ENCODE measurements around the gene VPS33B.
A peak's percentile ranks its signal among the peaks of the same experiment; 100 is the strongest.
"Not testable (repeated sequence)": the region's sequence is repeated elsewhere in the genome, so short reads cannot be mapped to it uniquely, and the experiment has no call there.

VPS33B gene

DNA sequence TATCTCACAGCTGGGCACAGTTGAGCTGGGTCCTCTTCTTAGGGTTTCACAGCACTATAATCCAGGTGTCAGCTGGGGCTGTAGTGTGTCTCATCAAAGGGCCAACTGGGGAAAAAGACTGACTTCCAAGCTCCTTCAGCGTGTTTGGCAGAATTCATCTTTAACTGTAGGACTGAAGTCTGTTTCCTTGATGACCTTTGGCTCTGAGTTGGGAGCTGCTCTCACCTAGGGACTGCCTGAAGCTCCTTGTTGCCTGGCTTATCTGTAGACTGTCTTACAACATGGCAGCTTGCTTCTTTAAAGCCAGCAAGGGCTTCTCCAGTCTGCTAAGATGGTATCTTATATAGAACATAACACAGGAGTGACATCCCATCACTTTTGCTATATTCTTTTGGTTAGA lies 5.3 kb upstream of the VPS33B start:
- no peak for DNase-seq

DNA sequence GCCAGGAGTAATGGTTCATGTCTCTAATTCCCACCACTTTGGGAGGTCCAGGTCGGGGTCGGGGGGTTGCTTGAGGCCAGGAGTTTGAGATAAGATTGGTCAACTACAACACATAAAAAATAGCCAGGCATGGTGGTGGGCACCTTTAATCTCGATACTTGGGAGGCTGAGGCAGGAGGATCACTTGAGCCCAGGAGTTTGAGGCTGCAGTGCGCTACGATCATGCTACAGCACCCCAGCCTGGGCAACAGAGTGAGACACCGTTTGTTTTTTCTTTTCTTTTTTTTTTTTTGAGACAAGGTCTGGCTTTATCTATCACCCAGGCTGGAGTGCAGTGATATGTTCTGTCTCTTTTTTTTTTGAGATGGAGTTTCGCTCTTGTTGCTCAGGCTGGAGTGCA lies 1.3 kb upstream of the VPS33B start:
- no peak for DNase-seq

DNA sequence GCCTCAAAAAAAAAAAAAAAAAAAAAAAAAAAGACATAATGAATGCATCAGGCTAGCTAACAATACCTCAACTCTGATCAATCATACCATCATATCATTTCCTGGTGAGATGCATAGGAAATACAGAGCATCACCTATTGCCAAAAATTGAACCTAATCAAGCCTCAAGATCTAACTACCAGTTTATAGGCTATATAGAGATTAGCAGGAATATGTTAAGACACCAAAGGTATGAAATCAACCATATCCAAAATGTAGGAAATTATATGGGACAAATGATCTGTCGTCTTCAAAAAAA lies 387 bp upstream of the VPS33B start:
- no peak for DNase-seq

DNA sequence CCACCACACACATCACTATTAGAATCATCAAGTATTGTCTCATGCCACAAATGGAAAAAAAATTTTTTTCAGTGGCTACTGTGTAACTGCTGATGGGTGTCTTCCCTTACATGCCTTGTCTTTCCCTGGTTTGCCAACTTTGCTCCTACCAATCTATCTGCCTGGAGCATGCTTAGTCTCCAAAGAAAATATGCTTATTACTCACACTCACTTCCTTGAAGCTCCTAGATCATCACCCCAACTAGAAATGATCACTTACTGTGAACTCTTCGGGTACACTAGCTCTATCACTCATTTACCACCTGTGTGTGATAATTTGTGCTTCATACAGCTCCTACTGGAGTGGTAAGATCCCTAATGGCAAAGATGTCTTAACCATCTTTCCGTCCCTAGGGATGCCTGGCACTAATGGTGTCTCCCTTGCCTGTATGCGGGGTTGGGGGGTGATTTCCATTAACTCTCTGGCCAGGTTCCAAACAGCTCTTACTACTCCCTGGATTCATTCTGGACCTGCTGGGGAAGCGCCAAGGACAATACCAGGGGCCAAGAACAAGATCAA lies 799 bp downstream of the VPS33B start:
- DNase-seq, result no peak

DNA sequence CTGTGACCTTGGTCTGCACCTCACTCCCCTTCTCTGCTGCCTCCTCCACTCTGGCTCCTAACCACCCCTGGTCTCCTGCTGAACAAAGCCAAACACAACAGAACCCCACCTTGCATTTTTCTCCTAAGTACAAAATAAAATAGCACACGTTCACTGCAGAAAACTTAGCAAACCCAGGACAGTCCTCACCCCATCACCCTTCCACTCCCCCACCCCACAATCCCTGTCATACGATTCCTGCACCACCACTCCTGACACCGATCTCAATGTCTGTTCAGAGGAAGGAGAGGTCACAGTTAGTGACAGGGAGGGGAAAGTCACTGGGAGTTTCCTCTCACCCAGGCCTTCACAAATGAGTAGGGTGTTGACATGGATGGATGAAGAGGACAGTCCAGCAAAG lies 4.2 kb downstream of the VPS33B start:
- no peak for DNase-seq

DNA sequence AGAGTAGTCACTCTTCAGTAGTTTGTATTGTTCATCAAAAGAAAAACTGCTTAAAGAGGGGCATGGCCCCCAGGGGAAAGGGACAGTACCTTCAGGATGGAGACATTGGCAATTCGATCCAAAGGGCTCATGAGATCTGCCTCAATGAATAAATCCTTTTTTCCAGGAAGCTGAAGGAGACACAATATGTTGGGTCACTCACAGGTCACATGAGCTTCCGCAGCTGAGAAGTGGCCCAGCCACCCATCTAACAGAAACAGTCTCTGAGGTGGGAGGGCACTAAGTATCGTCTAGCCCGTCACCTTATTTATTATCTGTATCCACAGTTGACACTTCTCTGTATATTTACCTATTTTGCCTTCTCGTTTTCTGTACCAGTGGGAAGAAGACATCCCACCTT lies 4.7 kb downstream of the VPS33B start:
- no peak for DNase-seq

DNA sequence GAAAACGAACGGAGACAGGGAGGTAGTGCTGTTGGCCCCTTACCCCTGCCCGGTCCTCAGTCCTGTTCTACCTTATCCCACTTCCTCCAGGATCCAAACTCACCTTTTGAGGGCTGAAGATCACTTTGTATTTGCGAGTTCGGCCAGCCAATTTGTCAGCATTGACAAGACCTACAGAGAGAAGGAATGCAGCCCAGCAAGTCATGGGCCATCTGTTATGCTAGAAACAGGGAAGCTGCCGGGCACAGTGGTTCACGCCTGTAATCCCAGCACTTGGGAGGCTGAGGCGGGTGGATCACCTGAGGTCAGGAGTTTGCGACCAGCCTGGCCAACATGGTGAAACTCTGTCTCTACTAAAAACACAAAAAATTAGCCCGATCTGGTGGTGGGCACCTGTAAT lies 8.7 kb downstream of the VPS33B start:
- not testable (repeated sequence) for DNase-seq

DNA sequence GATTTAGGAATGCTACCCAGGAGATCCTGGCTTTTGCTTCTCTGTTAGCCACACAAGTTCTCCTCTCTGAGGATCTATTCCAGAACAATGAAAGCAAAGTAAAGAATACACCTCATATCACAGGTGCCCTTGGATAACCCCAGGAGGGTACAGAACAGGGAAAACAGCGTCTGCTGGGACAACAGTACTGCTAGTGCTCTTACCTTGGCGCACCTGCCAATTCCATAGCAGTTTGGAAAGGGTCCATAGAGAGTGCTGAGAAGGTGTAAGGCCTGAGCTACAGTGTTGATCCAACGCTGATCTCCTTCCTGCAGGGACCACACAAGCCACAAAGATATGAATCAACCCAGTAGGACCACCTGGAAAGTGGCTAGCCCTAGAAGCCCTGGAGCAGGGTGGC lies 15.1 kb downstream of the VPS33B start:
- DNase-seq, result no peak

DNA sequence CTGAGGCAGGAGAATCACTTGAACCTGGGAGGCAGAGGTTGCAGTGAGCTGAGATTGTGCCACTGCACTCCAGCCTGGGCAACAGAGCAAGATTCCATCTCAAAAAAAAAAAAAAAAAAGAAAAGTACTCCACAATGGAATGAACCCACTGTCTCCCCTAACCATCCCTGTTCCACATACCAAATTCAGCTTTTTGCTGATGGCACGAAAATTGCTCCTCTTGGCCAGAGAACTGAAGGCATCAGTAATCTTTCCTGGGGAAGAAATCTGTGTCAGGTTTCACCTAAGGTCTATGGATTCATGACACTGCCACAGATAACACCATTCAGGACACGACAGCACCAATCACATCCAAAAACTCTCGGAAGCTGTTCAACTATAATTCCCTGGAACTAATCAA lies 21.2 kb downstream of the VPS33B start:
- DNase-seq, result no peak

DNA sequence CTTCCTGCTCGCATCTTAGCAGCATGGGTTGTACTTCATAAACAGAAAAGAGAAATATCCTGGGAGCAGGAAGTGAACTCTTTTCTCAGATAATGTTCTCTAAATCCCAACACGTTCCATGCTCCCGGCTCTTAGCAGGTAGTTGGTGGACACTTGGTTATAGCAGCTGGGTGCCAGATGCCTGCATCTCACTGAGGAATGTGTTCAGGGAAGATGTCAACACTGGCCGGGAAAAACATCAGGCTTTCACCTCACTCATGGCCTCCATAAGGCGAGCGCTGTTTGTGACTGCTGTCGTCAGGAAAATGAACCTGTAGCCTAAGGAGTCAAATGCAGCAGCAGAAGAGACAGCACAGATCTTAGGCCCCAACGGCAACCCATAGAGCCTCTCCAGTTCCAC lies 23.7 kb downstream of the VPS33B start:
- DNase-seq, result no peak

DNA sequence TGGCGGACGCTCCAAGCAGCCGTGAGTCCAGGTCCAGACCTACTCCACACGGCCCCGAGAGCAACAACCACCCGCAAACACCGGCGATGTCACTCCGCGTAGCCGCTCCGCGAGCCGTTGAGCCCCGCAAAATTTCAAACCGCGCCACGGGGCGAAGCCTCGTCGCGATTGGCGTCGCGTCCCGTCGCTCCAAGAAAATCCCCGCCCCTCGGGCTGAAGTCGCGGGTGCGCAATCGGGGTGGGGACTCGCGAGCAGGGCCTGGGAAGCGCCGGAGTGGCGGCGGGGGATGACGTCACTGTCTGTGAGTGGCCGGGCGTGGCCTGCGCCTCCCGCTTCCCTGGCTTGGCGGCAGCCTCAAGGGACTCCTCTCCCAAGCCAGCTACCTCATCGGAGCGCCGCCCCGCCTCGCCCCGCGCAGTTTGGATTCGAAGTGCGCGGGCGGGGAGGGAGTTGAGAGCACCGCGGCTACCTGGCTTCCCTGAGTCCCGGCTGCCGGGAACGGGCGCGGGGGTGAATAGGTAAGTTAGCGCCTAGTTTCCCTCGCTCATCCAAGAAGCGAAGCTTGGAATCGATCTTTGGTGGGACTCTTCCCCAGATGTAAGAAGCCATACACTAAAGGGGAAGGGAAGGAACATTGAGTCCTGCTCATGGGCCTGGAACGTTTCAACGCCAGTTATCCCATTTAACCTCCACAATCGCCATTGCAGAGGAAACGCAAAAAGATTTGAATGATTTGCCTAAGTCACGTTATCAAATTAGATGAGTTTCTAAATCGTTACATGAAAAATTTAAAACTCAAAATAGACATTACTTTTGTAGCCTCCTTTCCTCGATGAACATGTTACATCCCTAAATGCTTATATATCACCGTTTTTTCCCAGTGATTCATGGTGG lies 27.7 kb downstream of the VPS33B start, which contains the start of gene PRC1:
TSS of gene PRC1 (minus strand) at position 119 of the 895 bp plus-strand sequence. CDS start at position 1, 118 bp downstream.
- DNase-seq, result peak; percentile 84

DNA sequence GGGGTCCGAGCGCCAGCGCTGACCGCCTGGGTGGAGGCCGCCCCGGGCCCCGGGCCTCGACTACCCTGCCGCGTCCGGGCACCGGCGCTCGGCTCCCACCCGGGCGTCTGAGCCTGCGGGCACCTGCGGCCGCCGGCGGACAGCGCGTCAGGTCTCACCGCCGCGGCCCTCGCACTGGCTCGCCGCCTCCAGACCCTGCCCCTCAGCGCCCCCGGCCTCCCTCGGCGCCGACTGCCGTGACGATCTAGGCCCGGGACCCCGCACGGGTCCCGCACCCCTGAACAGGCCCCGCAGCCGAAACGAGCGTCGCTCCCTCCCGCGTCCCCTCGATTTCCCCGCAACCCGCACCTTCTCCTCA lies 28.4 kb downstream of the VPS33B start:
- no peak for DNase-seq

DNA sequence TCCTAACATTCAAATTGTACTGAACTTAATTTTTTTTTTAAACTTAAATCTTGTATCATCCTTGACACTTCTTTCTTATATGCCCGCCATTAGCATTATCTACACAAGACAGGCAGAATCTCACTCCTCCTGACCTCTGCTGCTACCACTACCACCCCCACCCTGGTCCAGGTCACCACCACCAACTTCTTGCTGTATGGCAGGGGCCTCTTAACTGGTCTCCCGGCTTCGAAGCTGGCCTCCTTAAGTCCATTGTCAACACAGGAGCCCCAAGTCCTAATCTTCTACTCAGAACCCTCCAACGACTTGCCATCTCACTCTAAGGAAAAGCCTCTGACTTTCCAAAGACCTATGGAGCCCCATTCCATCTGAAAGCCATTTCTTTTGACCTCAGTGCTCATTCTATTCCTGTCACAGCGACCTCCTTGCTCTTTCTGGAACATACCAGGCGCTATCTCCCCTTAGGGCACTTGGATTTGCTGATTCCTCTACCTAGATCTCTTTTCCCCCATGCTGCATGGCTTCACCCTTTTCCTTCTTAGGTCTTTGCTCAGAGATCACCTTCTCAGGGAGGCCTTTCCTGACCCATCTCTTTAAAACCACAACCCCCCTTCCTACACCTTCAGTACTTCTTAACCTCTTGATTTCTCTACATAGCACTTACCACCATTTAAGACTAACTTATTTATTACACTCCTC lies 30.7 kb downstream of the VPS33B start:
- no peak for DNase-seq

DNA sequence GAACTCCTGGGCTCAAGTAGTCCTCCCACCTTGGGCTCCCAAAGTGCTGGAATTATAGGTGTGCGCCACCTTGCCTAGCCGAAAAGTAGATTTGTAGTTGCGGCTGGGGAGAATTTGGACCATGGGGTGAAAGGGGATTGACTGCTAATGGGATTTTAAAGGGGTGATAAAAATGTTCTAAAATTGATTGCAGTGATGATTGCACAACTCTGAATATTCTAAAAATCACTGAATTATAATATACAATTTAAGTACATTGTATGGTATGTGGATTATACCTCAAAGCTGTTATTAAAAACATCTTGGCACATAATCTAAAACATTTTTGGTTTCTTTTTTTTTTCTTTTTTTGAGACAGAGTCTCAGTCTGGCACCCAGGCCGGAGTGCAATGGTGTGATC lies 31.9 kb downstream of the VPS33B start:
- no peak for DNase-seq

DNA sequence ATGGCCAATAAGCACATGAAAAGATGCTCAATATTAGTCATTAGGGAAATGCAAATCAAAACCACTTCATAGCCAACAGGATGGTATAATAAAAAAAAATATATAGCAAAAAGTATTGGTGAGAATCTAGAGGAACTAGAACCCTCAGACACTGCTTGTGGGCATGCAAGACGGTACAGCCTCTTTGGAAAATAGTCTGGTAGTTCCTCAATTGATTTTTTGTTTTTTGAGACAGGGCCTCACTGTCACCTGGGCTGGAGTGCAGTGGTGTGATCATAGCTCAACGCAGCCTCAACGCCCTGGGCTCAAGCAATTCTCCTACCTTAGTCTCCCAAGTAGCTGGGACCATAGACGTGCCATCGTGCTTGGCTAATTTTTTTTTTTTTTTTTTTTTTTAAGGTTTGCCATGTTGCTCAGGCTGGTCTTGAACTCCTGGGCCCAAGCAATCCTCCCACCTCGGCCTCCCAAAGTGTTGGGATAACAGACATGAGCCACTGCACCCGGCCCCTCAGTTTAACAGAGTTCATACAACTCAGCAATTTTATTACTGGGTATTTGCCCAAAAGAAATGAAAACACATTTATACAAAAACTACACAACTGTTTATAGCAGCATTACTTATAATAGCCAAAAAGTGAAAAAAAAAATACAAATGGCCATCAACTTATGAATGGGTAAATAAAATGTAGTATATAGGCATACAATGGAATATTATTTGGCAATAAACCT lies 33.2 kb downstream of the VPS33B start:
- DNase-seq, result no peak

DNA sequence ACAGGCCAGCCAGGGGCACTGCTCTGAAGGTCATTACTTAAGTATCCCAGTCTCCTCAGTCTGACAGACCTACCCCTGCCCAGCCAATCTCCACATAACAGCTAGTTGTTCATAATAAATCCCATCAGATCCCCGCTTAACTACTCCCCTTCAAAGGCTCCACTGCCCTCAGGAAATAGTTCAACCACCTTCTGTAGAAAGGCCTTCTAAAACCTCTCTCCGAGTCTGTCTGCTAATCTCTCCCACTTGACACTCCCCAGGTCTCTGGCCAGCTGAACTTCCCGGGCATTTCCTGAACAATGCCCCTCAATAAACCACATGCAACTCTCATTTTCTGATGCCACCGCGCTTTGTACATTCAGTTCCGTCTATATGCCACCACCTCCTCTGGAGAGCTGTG lies 34.1 kb downstream of the VPS33B start:
- no peak for DNase-seq

DNA sequence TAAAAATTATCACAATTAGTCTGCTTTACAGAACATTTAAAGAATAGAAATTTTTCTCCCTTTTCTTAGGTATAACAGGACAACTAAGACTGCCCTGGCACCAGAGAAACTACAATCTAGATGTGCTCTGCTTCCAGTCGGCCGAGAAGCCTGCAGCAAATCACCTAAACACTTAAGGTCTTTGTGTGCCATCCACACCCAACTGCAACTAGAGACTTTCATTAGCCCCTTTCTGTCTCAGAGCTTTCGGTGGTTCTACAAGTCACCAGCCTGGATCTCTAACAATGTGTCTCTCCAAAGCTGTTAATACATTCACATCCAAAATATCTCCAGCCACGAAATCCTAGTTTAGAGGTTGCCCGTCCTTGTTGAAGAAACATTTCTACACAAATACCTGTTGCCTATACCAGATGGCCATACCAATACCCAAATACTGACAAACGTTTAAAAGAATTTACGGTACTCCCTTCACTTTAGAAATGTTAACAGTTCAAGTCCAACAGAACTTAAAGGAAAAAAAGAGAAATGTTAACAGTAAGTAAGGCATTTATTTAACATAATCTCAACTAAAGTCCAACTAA lies 34.7 kb downstream of the VPS33B start:
- DNase-seq, result no peak

DNA sequence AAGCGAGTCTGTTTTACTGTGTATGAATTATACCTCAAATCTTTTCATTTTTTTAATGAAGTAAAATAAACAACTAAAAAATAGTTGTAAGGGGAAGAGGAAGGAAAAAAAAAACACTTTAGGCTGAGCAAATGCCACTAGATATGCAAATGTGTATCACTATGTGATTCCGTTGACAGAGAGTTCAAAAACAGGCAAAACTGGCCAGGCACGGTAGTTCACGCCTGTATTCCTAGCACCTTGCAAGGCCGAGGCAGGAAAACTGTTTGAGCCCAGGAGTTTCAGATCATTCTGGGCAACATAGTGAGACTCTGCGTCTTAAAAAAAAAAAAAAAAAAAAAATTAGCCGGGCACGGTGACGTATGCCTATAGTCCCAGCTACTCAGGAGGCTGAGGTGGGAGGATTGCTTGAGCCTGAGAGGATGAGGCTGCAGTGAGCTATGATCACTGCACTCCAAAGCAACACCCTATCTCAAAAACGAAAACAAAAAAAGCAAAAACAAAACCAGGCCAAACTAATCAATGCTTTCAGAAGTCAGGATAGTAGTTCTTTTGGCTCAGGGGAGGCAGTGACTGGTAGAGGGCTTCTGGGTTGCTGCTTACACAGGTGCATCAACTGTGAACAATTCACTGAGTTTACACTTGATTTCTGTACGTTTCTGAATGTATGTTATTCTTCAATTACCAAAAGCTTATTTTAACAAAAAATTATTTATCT lies 35.4 kb downstream of the VPS33B start:
- no peak for DNase-seq

DNA sequence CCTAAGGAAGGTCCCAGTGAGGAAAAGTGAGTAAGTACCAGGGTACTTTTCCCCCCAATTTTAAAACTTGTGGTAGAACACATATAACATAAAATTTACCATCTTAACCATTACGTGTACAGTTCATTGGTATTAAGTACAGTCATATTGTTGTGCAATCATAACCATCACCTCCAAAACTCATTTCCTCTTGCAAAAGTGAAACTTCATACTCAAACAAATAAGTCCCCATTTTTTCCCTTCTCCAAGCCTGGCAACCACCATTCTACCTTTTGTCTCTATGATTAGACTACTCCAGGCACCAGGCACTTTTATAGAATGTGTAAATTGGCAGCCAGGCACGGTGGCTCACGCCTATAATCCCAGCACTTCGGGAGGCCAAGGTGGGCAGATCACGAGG lies 40.3 kb downstream of the VPS33B start:
- DNase-seq, result no peak

DNA sequence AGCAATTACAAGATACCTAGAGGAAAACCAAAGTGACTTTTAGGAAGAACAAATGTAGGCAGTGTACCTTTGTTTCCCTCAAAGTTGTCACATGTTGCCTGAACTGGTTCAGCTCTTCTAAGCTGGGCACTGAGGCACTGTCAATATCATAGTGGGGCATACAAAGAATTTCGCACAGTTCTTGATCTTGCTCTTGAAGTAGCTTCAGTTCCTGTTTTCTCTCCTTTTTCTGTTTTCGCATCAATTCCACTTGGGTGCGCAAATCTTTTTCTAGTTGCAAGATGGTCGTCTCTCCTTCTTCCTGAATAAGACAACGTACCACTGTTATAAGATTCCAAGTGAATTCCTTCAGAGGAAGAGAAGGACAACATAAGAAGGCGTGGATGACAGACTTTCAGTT lies 40.7 kb downstream of the VPS33B start:
- no peak for DNase-seq

DNA sequence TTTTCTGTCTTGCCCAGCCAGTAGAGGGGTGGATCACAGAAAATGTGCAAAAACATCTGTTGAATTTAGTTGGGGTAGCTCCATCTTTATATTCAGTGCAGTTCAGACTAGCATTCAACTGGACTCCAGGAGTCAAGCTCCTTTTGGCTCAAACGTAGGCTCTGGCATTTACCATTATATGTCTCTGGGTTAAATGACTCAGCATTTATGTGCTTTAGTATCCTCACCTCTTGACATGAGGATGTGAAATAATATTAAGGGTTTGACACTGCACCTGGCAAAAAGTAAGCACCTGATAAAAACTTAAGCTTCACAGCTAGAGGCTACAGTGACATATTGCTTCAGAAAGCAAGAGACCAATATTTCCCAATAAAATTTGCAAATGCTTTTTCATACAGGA lies 42.8 kb downstream of the VPS33B start:
- no peak for DNase-seq

DNA sequence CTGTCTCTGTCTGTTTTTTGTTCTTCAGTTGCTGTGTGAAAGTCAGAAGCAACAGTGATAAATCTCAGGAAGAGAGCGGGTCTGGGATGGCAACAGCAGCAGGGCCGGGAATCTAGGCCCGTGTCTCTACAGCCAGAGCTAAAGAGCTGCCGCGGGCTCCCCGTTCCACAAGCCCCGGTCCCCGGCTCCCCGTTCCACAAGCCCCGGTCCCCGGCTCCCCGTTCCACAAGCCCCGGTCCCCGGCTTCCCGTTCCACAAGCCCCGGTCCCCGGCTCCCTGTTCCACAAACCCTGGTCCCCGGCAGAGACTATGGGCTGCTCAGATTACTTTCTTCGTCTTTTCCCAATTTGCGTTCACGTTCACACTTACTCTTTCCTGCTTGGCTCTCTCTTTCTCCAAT lies 48.2 kb downstream of the VPS33B start:
- DNase-seq, result no peak

DNA sequence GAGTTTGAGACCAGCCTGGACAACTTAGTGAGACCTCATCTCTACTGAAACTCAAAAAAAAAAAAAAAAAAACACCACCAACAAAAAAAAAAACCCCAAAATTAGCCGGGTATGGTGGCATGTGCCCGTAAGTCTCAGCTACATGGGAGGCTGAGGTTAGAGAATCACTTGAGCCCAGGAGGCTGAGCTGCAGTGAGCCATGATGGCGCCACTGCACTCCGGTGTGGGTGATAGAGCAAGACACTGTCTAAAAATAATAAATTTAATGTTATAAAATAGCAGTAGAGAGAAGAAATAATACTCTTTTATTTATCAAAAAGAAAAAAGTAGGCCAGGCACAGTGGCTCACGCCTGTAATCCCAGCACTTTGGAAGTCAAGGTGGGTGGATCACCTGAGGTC lies 50.3 kb downstream of the VPS33B start:
- no peak for DNase-seq

All from NCI-H524 treated with DMSO at 0.1 percent for 48 hours (cell line).